ENCODE results near the gene SYNGR1.

The SYNGR1 gene

GRCh38 chr22:39371732-39372131 is 21.9 kb downstream of the SYNGR1 start:
- no peak for DNase-seq (ENCODE audit: low read depth)

GRCh38 chr22:39374191-39374590 is 24.4 kb downstream of the SYNGR1 start:
- DNase-seq (ENCODE audit: low read depth), result no peak

GRCh38 chr22:39374801-39375200 is 25.0 kb downstream of the SYNGR1 start:
- no peak for DNase-seq (ENCODE audit: low read depth)

GRCh38 chr22:39375646-39376045 is 25.9 kb downstream of the SYNGR1 start:
- DNase-seq (ENCODE audit: low read depth), result no peak

- no peak for DNase-seq (ENCODE audit: low read depth)
Measured at GRCh38 chr22:39379756-39380730, 30.3 kb downstream of the SYNGR1 start.

GRCh38 chr22:39381009-39381755 is 31.4 kb downstream of the SYNGR1 start:
- DNase-seq (ENCODE audit: low read depth), result no peak

GRCh38 chr22:39381930-39382329 is 32.1 kb downstream of the SYNGR1 start:
- DNase-seq (ENCODE audit: low read depth), result no peak

GRCh38 chr22:39382410-39382809 is 32.6 kb downstream of the SYNGR1 start:
- DNase-seq (ENCODE audit: low read depth), result no peak

- no peak for DNase-seq (ENCODE audit: low read depth)
Measured at GRCh38 chr22:39383841-39384625, 34.2 kb downstream of the SYNGR1 start.

GRCh38 chr22:39384750-39385480 is 35.1 kb downstream of the SYNGR1 start:
- DNase-seq (ENCODE audit: low read depth), result no peak

GRCh38 chr22:39388261-39389011 is 38.6 kb downstream of the SYNGR1 start:
- peak; percentile 80 for DNase-seq (ENCODE audit: low read depth)

GRCh38 chr22:39389420-39389819 is 39.6 kb downstream of the SYNGR1 start:
- DNase-seq (ENCODE audit: low read depth), result no peak

GRCh38 chr22:39392341-39392948 is 42.7 kb downstream of the SYNGR1 start:
- DNase-seq (ENCODE audit: low read depth), result no peak

- DNase-seq (ENCODE audit: low read depth), result no peak
Measured at GRCh38 chr22:39395936-39396796, 46.4 kb downstream of the SYNGR1 start.

GRCh38 chr22:39396797-39397195 is 47.0 kb downstream of the SYNGR1 start:
- DNase-seq (ENCODE audit: low read depth), result no peak

GRCh38 chr22:39401301-39401631 is 51.5 kb downstream of the SYNGR1 start:
- no peak for DNase-seq (ENCODE audit: low read depth)

GRCh38 chr22:39405346-39406085 is 55.7 kb downstream of the SYNGR1 start:
- DNase-seq (ENCODE audit: low read depth), result no peak

GRCh38 chr22:39408173-39408572 is 58.4 kb downstream of the SYNGR1 start:
- no peak for DNase-seq (ENCODE audit: low read depth)

GRCh38 chr22:39408807-39409206 is 59.0 kb downstream of the SYNGR1 start:
- DNase-seq (ENCODE audit: low read depth), result no peak

Measured in activated T-helper 1 cell treated with Interleukin-2 at 50 U/mL for 16 hours (primary cell).